K562 (cell line): ENCODE results near the gene CIAO1. TPM values are rescaled to one million over a fixed set of nuclear protein-coding genes. Genes with fewer than 3 reads are reported as not detected.
A peak's percentile ranks its signal among the peaks of the same experiment; 100 is the strongest.

ENCODE experiments used
- ARNT ChIP-seq, 2 experiments: fragments of 450-650 bp; IDR thresholded peaks; 2 replicates each; pipeline ENCODE4 v1.6.1; 2016; ENCODE audit warnings: mild to moderate bottlenecking in 1 of 2
- BRF2 ChIP-seq: IDR thresholded peaks from 3 replicates; pipeline ENCODE4 v1.6.1; 2011; ENCODE audit warnings: borderline replicate concordance, mild to moderate bottlenecking; ENCODE audit not compliant: insufficient read length, insufficient read depth
- DEAF1 ChIP-seq: fragments of 450-650 bp; formaldehyde crosslinking; IDR thresholded peaks from 2 replicates; pipeline ENCODE4 v1.4.0; 2020; ENCODE audit warnings: mild to moderate bottlenecking, moderate library complexity
- HNRNPL ChIP-seq: fragments of 200-400 bp; formaldehyde crosslinking; IDR thresholded peaks from 2 replicates; pipeline ENCODE4 v1.6.1; 2017; ENCODE audit warnings: low read depth, mild to moderate bottlenecking, low read length
- MEIS2 ChIP-seq: fragments of 450-650 bp; IDR thresholded peaks from 2 replicates; pipeline ENCODE4 v1.6.1; 2014; ENCODE audit warnings: mild to moderate bottlenecking; ENCODE audit not compliant: partially characterized antibody
- MYNN ChIP-seq, 2 experiments: sonication (generic); formaldehyde crosslinking in 1 of 2; IDR thresholded peaks; 2 replicates each; pipeline versions ENCODE4 v1.5.0 to v1.6.1; 2016 to 2020; ENCODE audit warnings: antibody characterized with exemption in 1 of 2, missing genetic modification reagents in 1 of 2
- NCOA1 ChIP-seq: fragments of 450-650 bp; IDR thresholded peaks from 2 replicates; pipeline ENCODE4 v1.6.1; 2016; ENCODE audit warnings: low read depth
- PHB2 ChIP-seq: fragments of 450-650 bp; IDR thresholded peaks from 2 replicates; pipeline ENCODE4 v1.6.1; 2017; ENCODE audit warnings: low read depth
- REST ChIP-seq, 2 experiments: fragments of 450-650 bp; formaldehyde crosslinking in 1 of 2; IDR thresholded peaks; 2 replicates each; pipeline versions ENCODE4 v1.4.0 to v1.6.1; 2014 to 2020; ENCODE audit warnings: mild to moderate bottlenecking in 2 of 2, borderline replicate concordance in 1 of 2, low read depth in 1 of 2
- SMARCE1 ChIP-seq: fragments of 450-650 bp; IDR thresholded peaks from 2 replicates; pipeline ENCODE4 v1.7.1; 2016; ENCODE audit warnings: mild to moderate bottlenecking
- TRIM28 ChIP-seq: fragments of 450-650 bp; IDR thresholded peaks from 2 replicates; pipeline ENCODE4 v1.6.1; 2017
- ZFP36 ChIP-seq: fragments of 150-350 bp; IDR thresholded peaks from 2 replicates; pipeline ENCODE4 v1.6.1; 2018; ENCODE audit warnings: low read length, low read depth; ENCODE audit not compliant: partially characterized antibody
- ZNF165 ChIP-seq: fragments of 250-450 bp; sonication (Bioruptor Pico); IDR thresholded peaks from 2 replicates; pipeline ENCODE4 v1.4.0; 2020; ENCODE audit warnings: borderline replicate concordance
- ZNF449 ChIP-seq: fragments of 250-450 bp; sonication (Bioruptor Pico); IDR thresholded peaks from 2 replicates; pipeline ENCODE4 v1.8.0; 2022; ENCODE audit warnings: moderate library complexity, mild to moderate bottlenecking, inconsistent platforms
- ZNF586 ChIP-seq: fragments of 450-650 bp; formaldehyde crosslinking; conservative IDR thresholded peaks from 2 replicates; pipeline ENCODE4 v1.4.0; 2020; ENCODE audit warnings: mild to moderate bottlenecking, moderate library complexity
- ZNF699 ChIP-seq: fragments of 250-450 bp; sonication (Bioruptor Pico); IDR thresholded peaks from 2 replicates; pipeline ENCODE4 v1.8.0; 2021; ENCODE audit warnings: mild to moderate bottlenecking, moderate library complexity; ENCODE audit not compliant: insufficient replicate concordance
- ZSCAN32 ChIP-seq: fragments of 450-650 bp; formaldehyde crosslinking; IDR thresholded peaks from 2 replicates; pipeline ENCODE4 v1.4.0; 2020; ENCODE audit warnings: mild to moderate bottlenecking, moderate library complexity
- polyA plus RNA-seq, 8 experiments: library from polyadenylated mRNA; depleted of rRNA in 4 of 8; stranded (reverse) in 5 of 8; unstranded in 3 of 8; fragments of >200 nt; fragmentation: Nextera tagmentation in 2 of 8; fragmentation: Illumina TruSeq in 1 of 8; extraction: Ambion mirVana in 2 of 8; extraction: Trizol in 1 of 8; gene quantifications; 2 replicates each; pipeline versions ENCODE4 v1.2.1 to v1.2.3, GENCODE V29; 2011 to 2014; ENCODE audit warnings: inconsistent platforms in 1 of 8, missing spikeins in 1 of 8
- total RNA-seq, 7 experiments: library from RNA; depleted of rRNA in 6 of 7; stranded (reverse); fragments of >200 nt in 6 of 7; fragmentation: Illumina TruSeq in 2 of 7; extraction: Trizol in 2 of 7; gene quantifications; 2 replicates each; pipeline versions ENCODE4 v1.2.1 to v1.2.3, GENCODE V29; 2011 to 2021; ENCODE audit warnings: low replicate concordance in 1 of 7

The CIAO1 gene
- total and polyA plus RNA-seq, 9 of the 15 experiments (the other 6 are each of a cell fraction or from before 2014, with no cell fraction given), result 11.4 to 156 (median 92.8) TPM

GRCh38 chr2:96225016-96225533 is 41.0 kb upstream of the CIAO1 start (continued):
- TF ChIP-seq ZNF449 (CRISPR knock-in tag), result peak; percentile 90
- no peak for TF ChIP-seq DEAF1 (CRISPR knock-in tag)
- no peak for TF ChIP-seq MYNN (IDR thresholded peaks at IDR 0.05)
- no peak for TF ChIP-seq MYNN (CRISPR knock-in tag; IDR thresholded peaks at IDR 0.05)
- TF ChIP-seq BRF2, result no peak
- no peak for TF ChIP-seq ZNF586 (CRISPR knock-in tag)
- TF ChIP-seq ZNF165 (CRISPR knock-in tag), result no peak
- TF ChIP-seq NCOA1, result no peak
- TF ChIP-seq ZFP36, result no peak
- no peak for TF ChIP-seq TRIM28
- TF ChIP-seq PHB2, result no peak
- peak; percentile 48; the same call in 1 of the 2 replicates for TF ChIP-seq SMARCE1
- peak; percentile 100 for TF ChIP-seq REST (IDR thresholded peaks at IDR 0.05; ENCODE audit: borderline replicate concordance)
- TF ChIP-seq REST (CRISPR knock-in tag; IDR thresholded peaks at IDR 0.05; ENCODE audit: low read depth), result no peak
- no peak for TF ChIP-seq HNRNPL
- no peak for TF ChIP-seq ARNT (IDR thresholded peaks at IDR 0.05)
- TF ChIP-seq ZSCAN32 (CRISPR knock-in tag), result no peak
- TF ChIP-seq ZNF699 (CRISPR knock-in tag), result no peak
- TF ChIP-seq MEIS2, result no peak
